ENCODE results near the gene PMEPA1.

Gene PMEPA1

DNA sequence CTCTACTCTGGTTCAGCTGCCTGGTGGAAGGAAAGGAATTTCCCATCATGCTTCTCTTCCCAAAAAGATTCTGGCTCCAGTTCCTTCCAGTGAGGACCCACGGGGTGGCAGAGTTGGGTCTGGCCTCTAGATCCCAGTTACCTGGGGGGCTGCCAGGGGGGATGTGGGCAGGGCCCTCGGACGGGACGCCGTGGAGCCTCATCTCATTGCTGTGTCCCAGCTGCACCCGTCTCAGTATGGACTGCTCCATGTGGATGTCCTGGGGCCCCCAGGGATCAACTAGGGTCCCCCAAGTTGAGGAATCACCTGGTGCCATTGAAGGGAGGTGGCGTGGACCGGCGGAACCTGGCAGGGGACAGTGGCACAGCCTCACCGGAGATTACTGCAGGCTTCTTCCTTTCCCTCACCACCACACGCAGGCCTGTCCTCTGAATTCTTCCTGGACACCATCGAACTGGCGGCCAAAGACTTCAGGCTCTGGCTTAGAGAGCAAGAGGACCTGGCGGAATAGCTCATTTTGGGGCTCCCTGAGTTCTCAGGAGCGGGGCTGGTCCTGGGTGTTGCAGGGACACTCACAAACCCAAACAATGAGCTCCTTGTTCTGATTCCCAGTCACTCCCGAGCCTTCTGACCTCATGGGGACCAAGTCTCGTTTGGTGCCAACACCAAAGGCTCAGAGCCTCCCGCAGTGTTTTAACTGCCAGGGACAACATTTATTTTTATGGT lies 98.1 kb downstream of the PMEPA1 start:
- H3K9me3 Mint-ChIP-seq: no peaks in the 10 kb centered on the region
- no peaks in the 10 kb centered on the region for H3K27me3 Mint-ChIP-seq
- H3K36me3 Mint-ChIP-seq (ENCODE audit: low read depth): peaks cover 17% of the 10 kb centered on the region
- no peak overlapping the region for H3K4me3 Mint-ChIP-seq
- H3K27ac Mint-ChIP-seq: no peak overlapping the region
- peaks cover under 1% of the 10 kb centered on the region for H3K4me1 Mint-ChIP-seq (ENCODE audit: low read depth)

GRCh38 chr20:57610261-57610952 lies 99.4 kb downstream of the PMEPA1 start:
- Mint-ChIP-seq H3K27me3 (no peaks in the 10 kb centered on the region), H3K27ac (no peak overlapping the region), H3K36me3 (ENCODE audit: low read depth) (peaks cover 17% of the 10 kb centered on the region), H3K4me1 (ENCODE audit: low read depth) (peaks cover 7% of the 10 kb centered on the region), H3K9me3 (no peaks in the 10 kb centered on the region), H3K4me3 (no peak overlapping the region)

GRCh38 chr20:57609842-57610167 lies 100.0 kb downstream of the PMEPA1 start:
- Mint-ChIP-seq H3K4me1 (ENCODE audit: low read depth) (peaks cover 13% of the 10 kb centered on the region), H3K27me3 (no peaks in the 10 kb centered on the region), H3K4me3 (no peak overlapping the region), H3K36me3 (ENCODE audit: low read depth) (peaks cover 17% of the 10 kb centered on the region), H3K27ac (no peak overlapping the region), H3K9me3 (no peaks in the 10 kb centered on the region)

DNA sequence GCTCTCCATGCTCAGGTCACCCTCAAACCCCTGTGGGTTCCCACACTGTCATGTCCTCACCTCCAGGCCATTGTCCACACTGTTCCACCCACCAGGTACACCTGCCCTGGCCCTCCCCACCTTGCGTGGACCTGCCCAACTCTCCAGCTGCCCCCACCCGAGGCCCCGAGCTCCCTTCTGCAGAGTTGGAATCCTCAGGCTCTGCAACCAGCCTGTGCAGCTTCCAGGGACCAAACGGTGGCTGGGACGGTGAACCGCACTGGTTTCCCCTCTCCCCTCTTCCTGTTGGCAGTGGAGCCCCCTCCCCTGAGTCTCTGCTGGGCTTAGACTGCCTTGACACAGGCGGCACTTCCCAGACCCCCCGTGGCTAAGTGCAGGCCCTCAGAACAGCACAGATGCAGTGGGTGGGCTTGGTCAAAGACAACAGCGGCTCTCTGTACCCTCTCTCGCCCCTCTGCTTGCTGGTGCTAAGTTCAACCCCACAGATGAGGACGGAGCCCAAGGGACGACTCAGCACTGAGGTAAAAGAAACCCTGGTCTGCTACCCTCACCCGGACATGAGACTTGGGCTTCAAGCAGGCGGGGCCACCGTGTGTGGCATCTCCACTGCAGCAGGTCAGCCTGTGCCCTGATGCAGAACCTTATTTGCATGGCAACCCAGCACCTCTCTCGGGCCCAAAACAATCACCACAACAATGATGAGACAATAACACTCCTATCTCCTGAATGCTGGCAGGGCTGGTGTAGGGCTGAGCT lies 100.6 kb downstream of the PMEPA1 start:
- Mint-ChIP-seq H3K27me3 (no peaks in the 10 kb centered on the region), H3K27ac (no peak overlapping the region), H3K4me3 (no peak overlapping the region), H3K9me3 (no peaks in the 10 kb centered on the region), H3K4me1 (ENCODE audit: low read depth) (peaks cover 18% of the 10 kb centered on the region), H3K36me3 (ENCODE audit: low read depth) (peaks cover 14% of the 10 kb centered on the region)

GRCh38 chr20:57608516-57608915 lies 101.3 kb downstream of the PMEPA1 start:
- Mint-ChIP-seq H3K27me3 (no peaks in the 10 kb centered on the region), H3K4me3 (no peak overlapping the region), H3K27ac (no peak overlapping the region), H3K36me3 (ENCODE audit: low read depth) (peaks cover 13% of the 10 kb centered on the region), H3K4me1 (ENCODE audit: low read depth) (peaks cover 20% of the 10 kb centered on the region), H3K9me3 (no peaks in the 10 kb centered on the region)

- Mint-ChIP-seq H3K27ac (no peak overlapping the region), H3K36me3 (ENCODE audit: low read depth) (peaks cover 6% of the 10 kb centered on the region), H3K4me3 (no peak overlapping the region), H3K27me3 (no peaks in the 10 kb centered on the region), H3K9me3 (no peaks in the 10 kb centered on the region), H3K4me1 (ENCODE audit: low read depth) (peaks cover 20% of the 10 kb centered on the region)
Measured at GRCh38 chr20:57605878-57606277, 103.9 kb downstream of the PMEPA1 start.

- peaks cover 20% of the 10 kb centered on the region for H3K4me1 Mint-ChIP-seq (ENCODE audit: low read depth)
- H3K4me3 Mint-ChIP-seq: no peak overlapping the region
- no peaks in the 10 kb centered on the region for H3K9me3 Mint-ChIP-seq
- H3K27ac Mint-ChIP-seq: peak overlapping the region; percentile 11
- H3K27me3 Mint-ChIP-seq: no peaks in the 10 kb centered on the region
- H3K36me3 Mint-ChIP-seq (ENCODE audit: low read depth): peaks cover 6% of the 10 kb centered on the region
Measured at GRCh38 chr20:57605045-57605444, 104.8 kb downstream of the PMEPA1 start.

DNA sequence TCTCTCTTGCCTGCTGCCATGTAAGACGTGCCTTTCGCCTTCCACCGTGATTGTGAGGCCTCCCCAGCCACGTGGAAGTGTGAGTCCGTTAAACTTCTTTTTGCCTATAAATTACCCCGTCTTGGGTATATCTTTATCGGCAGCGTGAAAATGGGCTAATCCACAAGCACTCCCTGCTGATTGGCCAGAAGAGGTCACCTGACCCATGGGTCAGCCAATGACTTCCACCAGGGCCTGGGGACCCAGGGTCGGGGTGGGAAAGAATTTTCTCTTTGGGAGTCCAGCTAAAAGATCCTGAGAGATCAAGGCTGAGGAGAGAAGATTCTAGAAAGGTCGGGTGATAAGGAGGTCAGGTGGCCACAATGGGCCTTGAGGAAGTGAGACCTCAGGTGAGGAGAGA lies 106.7 kb downstream of the PMEPA1 start:
- no peak overlapping the region for H3K27ac Mint-ChIP-seq
- no peaks in the 10 kb centered on the region for H3K27me3 Mint-ChIP-seq
- H3K4me3 Mint-ChIP-seq: no peak overlapping the region
- peaks cover 20% of the 10 kb centered on the region for H3K4me1 Mint-ChIP-seq (ENCODE audit: low read depth)
- H3K9me3 Mint-ChIP-seq: no peaks in the 10 kb centered on the region
- H3K36me3 Mint-ChIP-seq (ENCODE audit: low read depth): peaks cover 5% of the 10 kb centered on the region

DNA sequence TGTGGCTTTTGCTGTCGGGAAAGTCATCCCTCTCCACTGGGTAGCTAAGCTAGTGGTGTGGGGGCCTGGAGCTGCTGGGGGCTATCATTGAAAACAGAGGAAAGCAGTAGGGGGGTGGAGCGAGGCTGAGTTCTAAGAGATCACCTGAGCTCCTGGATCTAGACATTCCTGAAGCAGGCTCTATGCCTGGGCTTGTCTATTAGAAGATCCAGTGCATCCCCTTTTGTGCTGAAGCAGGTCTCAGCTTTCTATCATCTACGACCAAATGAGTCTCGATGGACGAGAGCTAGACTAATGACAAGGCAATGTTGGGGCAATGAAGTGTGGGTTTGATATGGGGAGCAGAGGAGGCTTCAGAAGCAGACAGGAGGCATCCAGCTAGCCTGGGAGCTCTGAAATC lies 108.1 kb downstream of the PMEPA1 start:
- no peak overlapping the region for H3K27ac Mint-ChIP-seq
- H3K36me3 Mint-ChIP-seq (ENCODE audit: low read depth): no peaks in the 10 kb centered on the region
- no peaks in the 10 kb centered on the region for H3K9me3 Mint-ChIP-seq
- no peak overlapping the region for H3K4me3 Mint-ChIP-seq
- H3K27me3 Mint-ChIP-seq: no peaks in the 10 kb centered on the region
- peaks cover 21% of the 10 kb centered on the region for H3K4me1 Mint-ChIP-seq (ENCODE audit: low read depth)

- no peak overlapping the region for H3K4me3 Mint-ChIP-seq
- H3K27ac Mint-ChIP-seq: no peak overlapping the region
- H3K9me3 Mint-ChIP-seq: no peaks in the 10 kb centered on the region
- H3K4me1 Mint-ChIP-seq (ENCODE audit: low read depth): peaks cover 24% of the 10 kb centered on the region
- no peaks in the 10 kb centered on the region for H3K27me3 Mint-ChIP-seq
- H3K36me3 Mint-ChIP-seq (ENCODE audit: low read depth): no peaks in the 10 kb centered on the region
Measured at GRCh38 chr20:57601211-57601570, 108.6 kb downstream of the PMEPA1 start.

- H3K27me3 Mint-ChIP-seq: no peaks in the 10 kb centered on the region
- H3K4me1 Mint-ChIP-seq (ENCODE audit: low read depth): peaks cover 19% of the 10 kb centered on the region
- no peak overlapping the region for H3K4me3 Mint-ChIP-seq
- no peak overlapping the region for H3K27ac Mint-ChIP-seq
- no peaks in the 10 kb centered on the region for H3K36me3 Mint-ChIP-seq (ENCODE audit: low read depth)
- no peaks in the 10 kb centered on the region for H3K9me3 Mint-ChIP-seq
Measured at GRCh38 chr20:57600320-57601210, 109.2 kb downstream of the PMEPA1 start.

GRCh38 chr20:57598491-57598890 lies 111.3 kb downstream of the PMEPA1 start:
- no peaks in the 10 kb centered on the region for H3K9me3 Mint-ChIP-seq
- H3K27ac Mint-ChIP-seq: no peak overlapping the region
- peaks cover 3% of the 10 kb centered on the region for H3K27me3 Mint-ChIP-seq
- H3K4me1 Mint-ChIP-seq (ENCODE audit: low read depth): peaks cover 8% of the 10 kb centered on the region
- H3K36me3 Mint-ChIP-seq (ENCODE audit: low read depth): no peaks in the 10 kb centered on the region
- no peak overlapping the region for H3K4me3 Mint-ChIP-seq

Data from stimulated activated naive CD8-positive, alpha-beta T cell treated with anti-CD3 and anti-CD28 coated beads, Interleukin-15, Interleukin-2, amounts not matched to agents 100 ng/mL and 50 ng/mL, for 24 hours (primary cell).